IMR-90 (cell line): ENCODE results near the gene DYRK2.

Experiments
- CEBPB ChIP-seq: IDR thresholded peaks from 2 replicates; pipeline ENCODE4 v1.6.1; 2012; ENCODE audit warnings: low read depth, low read length, improper control_type of control experiment
- FOS ChIP-seq: fragments of 150-350 bp; IDR thresholded peaks from 2 replicates; pipeline ENCODE4 v1.6.1; 2016; ENCODE audit warnings: low read depth, low read length
- MAFK ChIP-seq: IDR thresholded peaks from 2 replicates; pipeline ENCODE4 v1.6.1; 2012; ENCODE audit warnings: low read depth, low read length, improper control_type of control experiment
- MAZ ChIP-seq: IDR thresholded peaks from 2 replicates; pipeline ENCODE4 v1.6.1; 2012; ENCODE audit warnings: low read depth, mild to moderate bottlenecking, low read length, improper control_type of control experiment, moderate library complexity, borderline replicate concordance
- NFE2L2 ChIP-seq: fragments of 150-350 bp; IDR thresholded peaks from 2 replicates; pipeline ENCODE4 v1.6.1; 2016; ENCODE audit warnings: low read depth, mild to moderate bottlenecking, low read length
- POLR2A ChIP-seq: IDR thresholded peaks from 2 replicates; pipeline ENCODE4 v1.6.1; 2012; ENCODE audit warnings: mild to moderate bottlenecking, low read depth, low read length
- RAD21 ChIP-seq: IDR thresholded peaks from 2 replicates; pipeline ENCODE4 v1.6.1; 2012; ENCODE audit warnings: low read length, improper control_type of control experiment
- SMC3 ChIP-seq: fragments of 150-350 bp; IDR thresholded peaks from 2 replicates; pipeline ENCODE4 v1.6.1; 2016; ENCODE audit warnings: low read depth, mild to moderate bottlenecking, antibody characterized with exemption, low read length, moderate library complexity
- TF ChIP-seq, protein P1 (sequence below): conservative IDR thresholded peaks from 2 replicates; pipeline ENCODE4 v1.5.1; 2012; ENCODE audit warnings: mild to moderate bottlenecking, low read depth, low read length, improper control_type of control experiment
- TF ChIP-seq, protein P2 (sequence below): fragments of 150-350 bp; IDR thresholded peaks from 2 replicates; pipeline ENCODE4 v1.6.1; 2017; ENCODE audit warnings: mild to moderate bottlenecking, antibody characterized with exemption, low read length, low read depth

DNA sequence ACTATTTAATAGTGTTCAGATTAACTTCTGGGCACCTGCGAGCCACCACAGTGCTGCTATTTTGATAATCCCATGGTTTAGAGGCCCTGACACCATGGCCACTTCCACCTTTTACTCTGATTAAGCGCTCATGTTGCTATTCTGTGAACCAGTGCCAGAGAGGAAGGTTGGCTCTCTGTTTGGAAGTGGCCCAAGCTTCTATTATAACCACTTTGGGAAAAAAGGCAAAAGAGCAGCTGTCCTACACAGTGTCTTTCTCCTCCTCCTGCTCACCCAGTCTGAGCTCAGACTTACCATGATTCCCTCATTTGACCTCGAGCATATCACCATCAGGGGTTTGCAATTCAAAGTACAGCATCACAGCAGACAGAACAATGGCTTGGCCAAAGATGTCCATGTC lies 23.3 kb downstream of the DYRK2 start:
- TF ChIP-seq, protein P1, sequence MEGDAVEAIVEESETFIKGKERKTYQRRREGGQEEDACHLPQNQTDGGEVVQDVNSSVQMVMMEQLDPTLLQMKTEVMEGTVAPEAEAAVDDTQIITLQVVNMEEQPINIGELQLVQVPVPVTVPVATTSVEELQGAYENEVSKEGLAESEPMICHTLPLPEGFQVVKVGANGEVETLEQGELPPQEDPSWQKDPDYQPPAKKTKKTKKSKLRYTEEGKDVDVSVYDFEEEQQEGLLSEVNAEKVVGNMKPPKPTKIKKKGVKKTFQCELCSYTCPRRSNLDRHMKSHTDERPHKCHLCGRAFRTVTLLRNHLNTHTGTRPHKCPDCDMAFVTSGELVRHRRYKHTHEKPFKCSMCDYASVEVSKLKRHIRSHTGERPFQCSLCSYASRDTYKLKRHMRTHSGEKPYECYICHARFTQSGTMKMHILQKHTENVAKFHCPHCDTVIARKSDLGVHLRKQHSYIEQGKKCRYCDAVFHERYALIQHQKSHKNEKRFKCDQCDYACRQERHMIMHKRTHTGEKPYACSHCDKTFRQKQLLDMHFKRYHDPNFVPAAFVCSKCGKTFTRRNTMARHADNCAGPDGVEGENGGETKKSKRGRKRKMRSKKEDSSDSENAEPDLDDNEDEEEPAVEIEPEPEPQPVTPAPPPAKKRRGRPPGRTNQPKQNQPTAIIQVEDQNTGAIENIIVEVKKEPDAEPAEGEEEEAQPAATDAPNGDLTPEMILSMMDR: no peak
- no peak for TF ChIP-seq POLR2A
- TF ChIP-seq MAZ: no peak
- TF ChIP-seq RAD21: no peak
- TF ChIP-seq, protein P2, sequence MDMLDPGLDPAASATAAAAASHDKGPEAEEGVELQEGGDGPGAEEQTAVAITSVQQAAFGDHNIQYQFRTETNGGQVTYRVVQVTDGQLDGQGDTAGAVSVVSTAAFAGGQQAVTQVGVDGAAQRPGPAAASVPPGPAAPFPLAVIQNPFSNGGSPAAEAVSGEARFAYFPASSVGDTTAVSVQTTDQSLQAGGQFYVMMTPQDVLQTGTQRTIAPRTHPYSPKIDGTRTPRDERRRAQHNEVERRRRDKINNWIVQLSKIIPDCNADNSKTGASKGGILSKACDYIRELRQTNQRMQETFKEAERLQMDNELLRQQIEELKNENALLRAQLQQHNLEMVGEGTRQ: no peak
- no peak for TF ChIP-seq CEBPB
- TF ChIP-seq FOS: no peak
- no peak for TF ChIP-seq SMC3
- TF ChIP-seq NFE2L2: no peak
- no peak for TF ChIP-seq MAFK
